HFF-Myc (cell line): ENCODE data around the gene LRRC19.

Source experiments
- DNase-seq: peaks from one replicate; pipeline ENCODE4 v3.0.0-alpha.2; 2011; ENCODE audit warnings: low read depth; ENCODE audit errors: extremely low read depth
- H3K4me3 ChIP-seq: replicated peaks from 2 replicates; pipeline ENCODE4 v1.5.1; 2011; ENCODE audit warnings: low read depth, mild to moderate bottlenecking, control low read depth, low read length
- CTCF ChIP-seq: IDR thresholded peaks from 2 replicates; pipeline ENCODE4 v1.5.1; 2012; ENCODE audit warnings: mild to moderate bottlenecking, low read depth, low read length, control low read depth; ENCODE audit errors: missing control alignments

Gene LRRC19

GRCh38 chr9:27003426-27004077, 1.9 kb downstream of the LRRC19 start:
- no peak for TF ChIP-seq CTCF

GRCh38 chr9:26995810-26996209, 9.7 kb downstream of the LRRC19 start:
- no peak for TF ChIP-seq CTCF
- no peak for DNase-seq
- no peak overlapping the region for H3K4me3 ChIP-seq

More at GRCh38 chr9:27003426-27004077, 1.9 kb downstream of the LRRC19 start:
- no peak overlapping the region for H3K4me3 ChIP-seq
- no peak for DNase-seq

GRCh38 chr9:26983340-26983739, 22.1 kb downstream of the LRRC19 start:
- DNase-seq = no peak
- TF ChIP-seq CTCF = no peak
- H3K4me3 ChIP-seq = no peak overlapping the region

GRCh38 chr9:26975728-26976707, 29.5 kb downstream of the LRRC19 start:
- no peak overlapping the region for H3K4me3 ChIP-seq
- no peak for DNase-seq
- peak; percentile 52 for TF ChIP-seq CTCF

- no peak overlapping the region for H3K4me3 ChIP-seq
- DNase-seq = no peak
- TF ChIP-seq CTCF = no peak
Measured at GRCh38 chr9:26974927-26975326, 30.5 kb downstream of the LRRC19 start.

GRCh38 chr9:26973989-26974388, 31.5 kb downstream of the LRRC19 start:
- no peak for TF ChIP-seq CTCF
- no peak overlapping the region for H3K4me3 ChIP-seq
- DNase-seq = no peak
